Type B pancreatic cell (in vitro differentiated cells): Measurements from ENCODE around the gene ABHD16A. TPM values are rescaled to one million over a fixed set of nuclear protein-coding genes. Genes with fewer than 3 reads are reported as not detected.
A peak's percentile ranks its signal among the peaks of the same experiment; 100 is the strongest.
"Not testable (repeated sequence)": the region's sequence is repeated elsewhere in the genome, so short reads cannot be mapped to it uniquely, and the experiment has no call there.

Experiments used
- DNase-seq: peaks from one replicate; pipeline ENCODE4 v3.0.0; 2021; ENCODE audit warnings: mixed read lengths; ENCODE audit not compliant: unreplicated experiment; ENCODE audit errors: extremely low spot score
- H3K27ac Mint-ChIP-seq: 2 replicates; pipeline ENCODE4 v1.8.0; 2021; ENCODE audit warnings: mild to moderate bottlenecking, mixed read lengths
- H3K27me3 Mint-ChIP-seq: 2 replicates; pipeline ENCODE4 v1.8.0; 2021; ENCODE audit warnings: mixed read lengths
- H3K36me3 Mint-ChIP-seq: 2 replicates; pipeline ENCODE4 v1.8.0; 2021; ENCODE audit warnings: mixed read lengths
- H3K4me1 Mint-ChIP-seq: one replicate; pipeline ENCODE4 v1.8.0; 2021; ENCODE audit warnings: mixed read lengths; ENCODE audit not compliant: unreplicated experiment
- H3K4me3 Mint-ChIP-seq: 2 replicates; pipeline ENCODE4 v1.8.0; 2021; ENCODE audit warnings: mild to moderate bottlenecking, mixed read lengths
- H3K9me3 Mint-ChIP-seq: 2 replicates; pipeline ENCODE4 v1.8.0; 2021; ENCODE audit warnings: mixed read lengths
- CTCF ChIP-seq: fragments of 200-600 bp; sonication (generic); conservative IDR thresholded peaks from 2 replicates; pipeline ENCODE4 v1.5.0; 2021; ENCODE audit warnings: antibody characterized with exemption, mild to moderate bottlenecking
- total RNA-seq: library from RNA; stranded (reverse); gene quantifications from 2 replicates; pipeline ENCODE4 v1.2.1, GENCODE V29; 2021; ENCODE audit warnings: low replicate concordance

The ABHD16A gene
- total RNA-seq, 1 donor from 2014 or later, result 80.9 TPM

DNA sequence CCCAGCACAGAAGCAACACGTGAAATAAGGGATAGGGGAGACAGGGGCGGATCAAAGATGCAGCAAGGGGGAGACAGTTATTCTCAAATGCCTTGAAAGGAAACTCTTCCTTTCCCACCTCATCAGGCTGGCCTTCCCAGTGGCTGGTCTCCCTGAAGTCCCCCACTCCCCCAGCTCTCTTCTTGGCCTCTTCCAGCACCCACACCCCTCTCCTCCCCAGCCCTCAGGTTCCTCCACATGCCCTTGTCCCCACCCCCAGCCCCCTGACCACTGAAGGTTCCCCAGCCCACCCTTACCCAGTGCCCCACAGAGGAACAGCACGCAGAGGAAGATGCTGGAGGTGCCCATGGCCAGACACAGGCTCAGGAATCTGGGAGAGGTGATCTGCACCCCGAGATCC, 10.3 kb upstream of the ABHD16A start:
- no peak for DNase-seq
- H3K36me3 Mint-ChIP-seq, result no peaks in the 10 kb centered on the region
- peak overlapping the region; percentile 93 for H3K27ac Mint-ChIP-seq
- H3K27me3 Mint-ChIP-seq, result no peaks in the 10 kb centered on the region
- peak overlapping the region; percentile 80 for H3K4me3 Mint-ChIP-seq
- no peaks in the 10 kb centered on the region for H3K9me3 Mint-ChIP-seq
- H3K4me1 Mint-ChIP-seq, result peaks cover 40% of the 10 kb centered on the region
- no peak for TF ChIP-seq CTCF

GRCh38 chr6:31712296-31712695, 9.2 kb upstream of the ABHD16A start:
- no peaks in the 10 kb centered on the region for H3K36me3 Mint-ChIP-seq
- H3K27ac Mint-ChIP-seq, result peak overlapping the region; percentile 36
- no peak overlapping the region for H3K4me3 Mint-ChIP-seq
- no peak for TF ChIP-seq CTCF
- H3K27me3 Mint-ChIP-seq, result no peaks in the 10 kb centered on the region
- no peak for DNase-seq
- H3K4me1 Mint-ChIP-seq, result peaks cover 28% of the 10 kb centered on the region
- no peaks in the 10 kb centered on the region for H3K9me3 Mint-ChIP-seq

GRCh38 chr6:31711233-31711632, 8.1 kb upstream of the ABHD16A start:
- Mint-ChIP-seq H3K4me1 (peaks cover 26% of the 10 kb centered on the region), H3K9me3 (no peaks in the 10 kb centered on the region), H3K27ac (no peak overlapping the region), H3K27me3 (no peaks in the 10 kb centered on the region), H3K36me3 (no peaks in the 10 kb centered on the region), H3K4me3 (no peak overlapping the region)
- TF ChIP-seq CTCF, result no peak
- DNase-seq, result no peak

DNA sequence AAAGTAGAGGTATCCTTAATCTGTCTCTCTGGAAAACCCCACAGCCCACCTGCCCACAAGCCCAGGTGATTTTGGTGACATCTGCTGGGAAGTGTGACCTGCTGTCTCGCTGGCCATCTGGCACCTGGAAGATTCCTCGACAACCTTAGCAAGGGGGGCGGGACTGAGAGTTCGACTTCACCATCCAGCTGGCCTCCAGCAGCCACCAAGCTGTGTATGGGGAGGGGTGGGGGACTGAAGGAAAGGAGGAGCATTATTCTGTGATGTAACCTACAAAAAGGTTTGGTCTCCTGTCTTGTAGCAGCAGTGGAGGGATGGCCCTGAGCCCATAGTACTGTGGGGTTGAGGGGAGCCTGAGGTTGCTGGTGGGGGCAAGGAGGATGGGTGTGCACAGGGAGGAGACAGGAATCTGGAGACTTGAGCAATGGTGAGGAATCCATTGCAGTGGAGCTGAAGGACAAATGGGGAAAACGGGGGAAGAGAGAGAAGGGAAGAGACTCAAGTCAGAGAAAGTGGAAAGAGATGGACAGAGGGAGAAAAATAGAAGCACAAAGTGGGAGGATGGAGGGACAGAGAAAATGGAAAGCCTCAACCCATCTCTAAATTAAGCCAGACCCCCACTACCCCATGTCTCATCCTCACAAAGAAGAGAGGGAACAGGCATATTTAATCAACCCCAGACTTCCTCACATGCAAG, 7.5 kb upstream of the ABHD16A start:
- no peak for TF ChIP-seq CTCF
- Mint-ChIP-seq H3K27me3 (no peaks in the 10 kb centered on the region), H3K4me1 (peaks cover 26% of the 10 kb centered on the region), H3K36me3 (no peaks in the 10 kb centered on the region), H3K27ac (no peak overlapping the region), H3K4me3 (no peak overlapping the region), H3K9me3 (no peaks in the 10 kb centered on the region)
- DNase-seq, result no peak

DNA sequence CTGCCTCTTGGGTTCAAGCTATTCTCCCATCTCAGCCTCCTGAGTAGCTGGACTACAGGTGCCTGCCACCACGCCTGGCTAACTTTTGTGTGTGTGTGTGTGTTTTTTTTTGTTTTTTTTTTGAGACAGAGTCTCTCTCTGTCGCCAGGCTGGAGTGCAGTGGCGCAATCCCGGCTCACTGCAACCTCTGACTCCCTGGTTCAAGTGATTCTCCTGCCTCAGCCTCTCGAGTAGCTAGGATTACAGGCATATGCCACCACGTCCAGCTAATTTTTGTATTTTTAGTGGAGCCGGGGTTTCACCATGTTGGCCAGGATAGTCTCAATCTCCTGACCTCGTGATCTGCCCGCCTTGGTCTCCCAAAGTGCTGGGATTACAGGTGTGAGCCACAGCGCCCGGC, 6.0 kb upstream of the ABHD16A start:
- H3K4me3 Mint-ChIP-seq, H3K27me3 Mint-ChIP-seq, H3K9me3 Mint-ChIP-seq, H3K36me3 Mint-ChIP-seq, DNase-seq, H3K27ac Mint-ChIP-seq: not testable (repeated sequence)
- H3K4me1 Mint-ChIP-seq, result peaks cover 22% of the 10 kb centered on the region

GRCh38 chr6:31708224-31708623, 5.1 kb upstream of the ABHD16A start:
- H3K27ac Mint-ChIP-seq, result no peak overlapping the region
- H3K9me3 Mint-ChIP-seq, result no peaks in the 10 kb centered on the region
- H3K27me3 Mint-ChIP-seq, result no peaks in the 10 kb centered on the region
- H3K36me3 Mint-ChIP-seq, result no peaks in the 10 kb centered on the region
- DNase-seq, result no peak
- TF ChIP-seq CTCF, result no peak
- H3K4me1 Mint-ChIP-seq, result peaks cover 18% of the 10 kb centered on the region
- no peak overlapping the region for H3K4me3 Mint-ChIP-seq
